ENCODE data around the gene LONRF2. TPM values are rescaled to one million over a fixed set of nuclear protein-coding genes. Genes with fewer than 3 reads are reported as not detected.
A peak's percentile ranks its signal among the peaks of the same experiment; 100 is the strongest.

The LONRF2 gene
- total RNA-seq, 5 donors from 2014 or later (not counting 1 experiment from before 2014, with no cell fraction given) = 0.19 to 0.30 (median 0.29) TPM; not detected in 1

- Histone ChIP-seq H3K27ac (ENCODE audit: low read length) (no peak overlapping the region), H3K36me3 (ENCODE audit: control insufficient read depth in 2 of 2, extremely low read depth in 1 of 2, insufficient read depth in 1 of 2, low read length in 1 of 2) (no peaks in the 10 kb centered on the region), H3K9me3 (no peaks in the 10 kb centered on the region), H3K27me3 (replicated peaks in 1 of 2; ENCODE audit: control insufficient read depth in 2 of 2, extremely low read depth in 1 of 2, insufficient read depth in 2 of 2, low read length in 1 of 2) (peaks cover 0 to 5% of the 10 kb centered on the region in 2 experiments), H3K4me1 (ENCODE audit: control insufficient read depth in 1 of 2, extremely low read depth in 1 of 2, insufficient read depth in 2 of 2, low read length in 2 of 2) (no peaks in the 10 kb centered on the region), H3K4me3 (ENCODE audit: control insufficient read depth in 1 of 2, extremely low read depth in 1 of 2, low read length in 1 of 2) (no peak overlapping the region)
- ChIA-PET POLR2A (no interaction called here), CTCF (no interaction called here)
- Mint-ChIP-seq H3K27me3 (no peaks in the 10 kb centered on the region), H3K4me1 (no peaks in the 10 kb centered on the region), H3K27ac (no peak overlapping the region), H3K36me3 (no peaks in the 10 kb centered on the region), H3K9me3 (peaks cover 0 to 4% (median 0%) of the 10 kb centered on the region in 3 donors), H3K4me3 (no peak overlapping the region)
- DNase-seq (no peak), ATAC-seq (replicated peaks in 1 of 4) (no peak)
- 100% methylated on average over 1 of the region's 2 CpGs for WGBS (ENCODE audit: insufficient coverage)
Observed at GRCh38 chr2:100267751-100268150, 54.5 kb downstream of the LONRF2 start.

GRCh38 chr2:100266126-100266525, 56.2 kb downstream of the LONRF2 start:
- POLR2A ChIA-PET = no interaction called here
- H3K4me1 ChIP-seq (ENCODE audit: control insufficient read depth in 1 of 2, extremely low read depth in 1 of 2, insufficient read depth in 2 of 2, low read length in 2 of 2) = no peaks in the 10 kb centered on the region
- ATAC-seq (replicated peaks in 1 of 4) (no peak), DNase-seq (no peak)
- H3K27ac ChIP-seq (ENCODE audit: low read length) = no peak overlapping the region
- Mint-ChIP-seq H3K4me1 (no peaks in the 10 kb centered on the region), H3K27me3 (no peaks in the 10 kb centered on the region), H3K27ac (no peak overlapping the region), H3K36me3 (no peaks in the 10 kb centered on the region), H3K9me3 (peaks cover 0 to 4% (median 0%) of the 10 kb centered on the region in 3 donors), H3K4me3 (no peak overlapping the region)
- no peaks in the 10 kb centered on the region for H3K36me3 ChIP-seq (ENCODE audit: control insufficient read depth in 2 of 2, extremely low read depth in 1 of 2, insufficient read depth in 1 of 2, low read length in 1 of 2)
- H3K4me3 ChIP-seq (ENCODE audit: control insufficient read depth in 1 of 2, extremely low read depth in 1 of 2, low read length in 1 of 2) = no peak overlapping the region
- peaks cover 0 to 4% of the 10 kb centered on the region in 2 experiments for H3K27me3 ChIP-seq (replicated peaks in 1 of 2; ENCODE audit: control insufficient read depth in 2 of 2, extremely low read depth in 1 of 2, insufficient read depth in 2 of 2, low read length in 1 of 2)
- CTCF ChIA-PET = interaction anchor here in 1 of 2 donors (1.0 kb wide), 1 partner anchor 115 kb away, joined by 4 read pairs; no protein-coding TSS in a partner anchor
- H3K9me3 ChIP-seq = no peaks in the 10 kb centered on the region
- WGBS (ENCODE audit: insufficient coverage) = 89% methylated on average over 7 of the region's 7 CpGs

GRCh38 chr2:100265226-100265625, 57.1 kb downstream of the LONRF2 start:
- CTCF ChIA-PET = no interaction called here
- WGBS (ENCODE audit: insufficient coverage) = 96% methylated on average over 7 of the region's 9 CpGs
- H3K4me3 Mint-ChIP-seq = no peak overlapping the region

GRCh38 chr2:100264651-100265050, 57.6 kb downstream of the LONRF2 start:
- no peaks in the 10 kb centered on the region for H3K36me3 Mint-ChIP-seq
- ATAC-seq (replicated peaks in 1 of 4) (no peak), DNase-seq (no peak)
- ChIA-PET CTCF (interaction anchor here in 1 of 2 donors (3.6 kb wide), 1 partner anchor 116 kb away, joined by 31 read pairs; no protein-coding TSS in a partner anchor), POLR2A (no interaction called here)
- no peak overlapping the region for H3K4me3 Mint-ChIP-seq
- H3K4me3 ChIP-seq (ENCODE audit: control insufficient read depth in 1 of 2, extremely low read depth in 1 of 2, low read length in 1 of 2) = no peak overlapping the region
- H3K9me3 Mint-ChIP-seq = no peaks in the 10 kb centered on the region
- H3K27ac Mint-ChIP-seq = no peak overlapping the region
- H3K27me3 ChIP-seq (replicated peaks in 1 of 2; ENCODE audit: control insufficient read depth in 2 of 2, extremely low read depth in 1 of 2, insufficient read depth in 2 of 2, low read length in 1 of 2) = peaks cover 0 to 2% of the 10 kb centered on the region in 2 experiments
- 51% methylated on average over 2 of the region's 4 CpGs for WGBS (ENCODE audit: insufficient coverage)
- no peaks in the 10 kb centered on the region for H3K27me3 Mint-ChIP-seq
- H3K4me1 ChIP-seq (ENCODE audit: control insufficient read depth in 1 of 2, extremely low read depth in 1 of 2, insufficient read depth in 2 of 2, low read length in 2 of 2) = no peaks in the 10 kb centered on the region
- no peak overlapping the region for H3K27ac ChIP-seq (ENCODE audit: low read length)
- H3K4me1 Mint-ChIP-seq = no peaks in the 10 kb centered on the region
- H3K9me3 ChIP-seq = no peaks in the 10 kb centered on the region
- no peaks in the 10 kb centered on the region for H3K36me3 ChIP-seq (ENCODE audit: control insufficient read depth in 2 of 2, extremely low read depth in 1 of 2, insufficient read depth in 1 of 2, low read length in 1 of 2)

More at GRCh38 chr2:100265226-100265625, 57.1 kb downstream of the LONRF2 start:
- Mint-ChIP-seq H3K27me3 (no peaks in the 10 kb centered on the region), H3K36me3 (no peaks in the 10 kb centered on the region), H3K4me1 (no peaks in the 10 kb centered on the region), H3K9me3 (no peaks in the 10 kb centered on the region), H3K27ac (no peak overlapping the region)
- H3K36me3 ChIP-seq (ENCODE audit: control insufficient read depth in 2 of 2, extremely low read depth in 1 of 2, insufficient read depth in 1 of 2, low read length in 1 of 2) = no peaks in the 10 kb centered on the region
- no peaks in the 10 kb centered on the region for H3K9me3 ChIP-seq
- DNase-seq = no peak
- POLR2A ChIA-PET = no interaction called here
- no peak overlapping the region for H3K4me3 ChIP-seq (ENCODE audit: control insufficient read depth in 1 of 2, extremely low read depth in 1 of 2, low read length in 1 of 2)
- no peak for ATAC-seq (replicated peaks in 1 of 4)
- no peaks in the 10 kb centered on the region for H3K4me1 ChIP-seq (ENCODE audit: control insufficient read depth in 1 of 2, extremely low read depth in 1 of 2, insufficient read depth in 2 of 2, low read length in 2 of 2)
- no peak overlapping the region for H3K27ac ChIP-seq (ENCODE audit: low read length)
- H3K27me3 ChIP-seq (replicated peaks in 1 of 2; ENCODE audit: control insufficient read depth in 2 of 2, extremely low read depth in 1 of 2, insufficient read depth in 2 of 2, low read length in 1 of 2) = peaks cover 0 to 2% of the 10 kb centered on the region in 2 experiments

GRCh38 chr2:100264121-100264520, 58.2 kb downstream of the LONRF2 start:
- POLR2A ChIA-PET = no interaction called here
- DNase-seq (no peak), ATAC-seq (replicated peaks in 1 of 4) (no peak)
- H3K36me3 Mint-ChIP-seq = no peaks in the 10 kb centered on the region
- Histone ChIP-seq H3K4me3 (ENCODE audit: control insufficient read depth in 1 of 2, extremely low read depth in 1 of 2, low read length in 1 of 2) (no peak overlapping the region), H3K27ac (ENCODE audit: low read length) (no peak overlapping the region), H3K9me3 (no peaks in the 10 kb centered on the region), H3K36me3 (ENCODE audit: control insufficient read depth in 2 of 2, extremely low read depth in 1 of 2, insufficient read depth in 1 of 2, low read length in 1 of 2) (no peaks in the 10 kb centered on the region), H3K4me1 (ENCODE audit: control insufficient read depth in 1 of 2, extremely low read depth in 1 of 2, insufficient read depth in 2 of 2, low read length in 2 of 2) (no peaks in the 10 kb centered on the region), H3K27me3 (replicated peaks in 1 of 2; ENCODE audit: control insufficient read depth in 2 of 2, extremely low read depth in 1 of 2, insufficient read depth in 2 of 2, low read length in 1 of 2) (peaks cover 0 to 2% of the 10 kb centered on the region in 2 experiments)
- no peaks in the 10 kb centered on the region for H3K27me3 Mint-ChIP-seq
- H3K27ac Mint-ChIP-seq = no peak overlapping the region
- CTCF ChIA-PET = interaction anchor here in 1 of 2 donors (3.6 kb wide), 1 partner anchor 117 kb away, joined by 31 read pairs; no protein-coding TSS in a partner anchor
- no peaks in the 10 kb centered on the region for H3K9me3 Mint-ChIP-seq
- H3K4me3 Mint-ChIP-seq = no peak overlapping the region
- H3K4me1 Mint-ChIP-seq = no peaks in the 10 kb centered on the region
- 89% methylated on average over 8 of the region's 8 CpGs for WGBS (ENCODE audit: insufficient coverage)

- Histone ChIP-seq H3K4me1 (ENCODE audit: control insufficient read depth in 1 of 2, extremely low read depth in 1 of 2, insufficient read depth in 2 of 2, low read length in 2 of 2) (no peaks in the 10 kb centered on the region), H3K9me3 (no peaks in the 10 kb centered on the region), H3K27ac (ENCODE audit: low read length) (no peak overlapping the region), H3K27me3 (replicated peaks in 1 of 2; ENCODE audit: control insufficient read depth in 2 of 2, extremely low read depth in 1 of 2, insufficient read depth in 2 of 2, low read length in 1 of 2) (no peaks in the 10 kb centered on the region), H3K36me3 (ENCODE audit: control insufficient read depth in 2 of 2, extremely low read depth in 1 of 2, insufficient read depth in 1 of 2, low read length in 1 of 2) (no peaks in the 10 kb centered on the region), H3K4me3 (ENCODE audit: control insufficient read depth in 1 of 2, extremely low read depth in 1 of 2, low read length in 1 of 2) (no peak overlapping the region)
- H3K27ac Mint-ChIP-seq = no peak overlapping the region
- H3K4me3 Mint-ChIP-seq = no peak overlapping the region
- no peaks in the 10 kb centered on the region for H3K36me3 Mint-ChIP-seq
- DNase-seq (peak in 30 of 35 experiments; percentile 13 to 61 (median 40)), ATAC-seq (replicated peaks in 1 of 4) (peak; percentile 36 to 65 (median 56))
- POLR2A ChIA-PET = no interaction called here
- CTCF ChIA-PET = interaction anchor here (0.6 to 3.6 kb wide), 12 partner anchors 16 to 1960 kb away, joined by 3 to 31 read pairs (median 3); no protein-coding TSS in a partner anchor
- H3K4me1 Mint-ChIP-seq = no peaks in the 10 kb centered on the region
- H3K27me3 Mint-ChIP-seq = no peaks in the 10 kb centered on the region
- H3K9me3 Mint-ChIP-seq = no peaks in the 10 kb centered on the region
- WGBS (ENCODE audit: insufficient coverage) = 21% methylated on average over 9 of the region's 13 CpGs
Observed at GRCh38 chr2:100262555-100263320, 59.6 kb downstream of the LONRF2 start.
